Putamen (tissue), 1 donor: ENCODE measurements around the gene ZFP36.

Experiments used
- DNase-seq: peaks from one replicate; pipeline ENCODE4 v3.0.0-alpha.2; 2016; ENCODE audit warnings: low spot score

ZFP36 gene

DNA sequence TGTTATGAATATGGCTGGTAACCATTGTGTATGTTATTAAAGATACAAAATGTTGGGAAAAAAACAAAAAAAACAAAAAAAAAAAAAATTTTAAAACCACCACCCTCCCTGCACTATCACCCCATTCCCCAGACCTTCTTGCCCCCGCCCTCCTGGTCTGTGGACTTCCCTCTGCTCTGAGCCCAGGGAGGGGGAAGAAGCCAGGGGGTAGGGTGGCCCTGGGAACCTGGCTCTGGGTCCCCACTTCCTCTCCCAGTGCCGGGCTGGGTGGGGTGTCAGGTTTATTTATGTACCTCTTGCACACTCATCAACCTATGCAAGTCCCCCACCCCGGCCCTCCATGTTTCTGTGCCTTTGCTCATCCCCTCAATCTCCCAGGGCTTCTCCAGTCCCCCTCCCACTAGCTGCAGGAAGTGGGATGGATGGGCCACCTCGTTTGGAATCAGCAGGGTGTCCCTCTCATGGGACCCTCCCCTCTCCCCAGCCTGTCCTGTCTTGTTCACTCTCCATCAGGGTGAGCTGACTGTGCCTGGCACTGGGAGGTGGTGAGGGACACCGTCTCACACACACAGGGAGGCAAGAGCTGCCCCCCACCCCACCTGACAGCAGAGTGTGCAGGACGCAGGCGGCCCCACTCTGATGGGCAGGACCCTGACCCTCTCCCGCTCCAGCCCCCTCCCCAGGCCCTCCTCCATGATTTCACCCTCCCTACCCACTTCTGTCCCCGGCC lies 21.6 kb upstream of the ZFP36 start:
- DNase-seq, result no peak

DNA sequence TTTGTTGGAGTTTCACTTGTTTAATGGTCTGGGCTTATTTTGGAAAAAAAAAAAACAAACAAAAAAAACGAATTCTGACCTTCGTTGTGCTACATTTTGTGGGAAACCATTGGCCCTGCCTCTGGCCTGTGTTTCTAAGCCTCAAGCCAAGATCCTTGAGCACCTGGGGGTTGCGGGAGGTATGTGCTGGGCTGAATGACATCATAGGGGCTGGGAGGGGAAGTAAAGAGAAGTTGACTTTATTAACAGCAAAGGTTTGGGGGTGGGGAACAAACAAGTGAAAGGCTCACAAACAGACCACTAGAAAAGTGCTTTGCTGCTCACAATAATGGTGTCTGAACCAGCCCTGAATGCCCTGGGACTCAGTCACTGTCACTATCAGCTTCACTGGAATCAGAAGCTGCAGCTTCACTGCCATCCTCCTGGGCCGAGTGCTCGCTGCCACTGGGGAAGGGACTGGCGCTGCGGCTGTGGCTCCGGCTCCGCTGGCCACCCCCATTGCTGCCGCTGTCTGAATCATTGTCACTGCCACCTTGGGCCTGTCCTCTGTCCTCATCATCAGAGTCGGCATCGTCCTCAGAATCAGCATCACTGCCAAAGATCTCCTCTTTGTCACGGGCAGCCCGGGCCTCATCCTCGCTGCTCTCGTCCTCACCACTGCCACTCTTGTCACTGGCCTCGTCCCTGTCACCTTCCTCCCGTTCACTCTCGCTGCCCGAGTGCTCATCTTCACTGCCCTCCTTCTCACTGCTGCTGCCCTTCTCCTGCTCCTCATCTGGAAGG lies 20.8 kb upstream of the ZFP36 start:
- DNase-seq, result no peak

DNA sequence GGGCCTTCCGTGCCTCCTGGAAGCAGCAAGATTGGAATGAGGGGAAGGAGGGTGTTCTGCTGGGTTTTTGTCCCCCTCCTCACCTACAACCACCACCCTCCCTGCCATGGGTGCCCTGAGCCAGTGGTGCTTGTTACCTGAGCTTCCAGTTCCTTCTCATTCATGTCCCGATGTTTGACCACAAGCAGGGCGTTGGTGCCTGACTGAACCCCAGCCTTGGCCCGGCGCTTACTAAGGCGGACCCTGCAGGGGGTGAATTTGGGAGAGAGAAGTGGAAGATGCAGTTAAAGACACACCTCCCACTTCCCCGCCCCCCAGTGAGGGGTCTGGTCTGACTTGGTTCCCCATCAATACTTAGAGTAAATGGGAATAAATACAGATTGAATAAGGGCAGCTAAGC lies 20.1 kb upstream of the ZFP36 start:
- DNase-seq, result no peak

DNA sequence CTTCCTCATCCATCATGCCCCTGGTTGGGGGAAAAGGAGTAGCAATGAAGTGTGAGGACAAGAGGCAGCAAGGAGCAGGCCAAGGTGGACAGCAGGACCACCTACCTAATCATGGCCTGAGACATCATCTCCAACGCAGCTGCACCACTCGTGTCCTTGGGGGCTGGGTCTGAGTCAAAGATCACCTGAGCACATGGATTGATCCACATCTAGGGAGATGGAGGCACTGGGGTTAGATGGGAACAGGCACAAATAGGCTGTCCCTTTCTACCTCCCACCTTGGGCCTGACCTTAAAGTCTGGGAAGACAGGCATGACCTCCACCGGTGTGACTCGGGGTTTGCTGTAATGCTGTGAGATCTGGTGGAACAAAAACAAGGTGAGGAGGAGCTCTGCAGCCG lies 18.0 kb upstream of the ZFP36 start:
- no peak for DNase-seq

DNA sequence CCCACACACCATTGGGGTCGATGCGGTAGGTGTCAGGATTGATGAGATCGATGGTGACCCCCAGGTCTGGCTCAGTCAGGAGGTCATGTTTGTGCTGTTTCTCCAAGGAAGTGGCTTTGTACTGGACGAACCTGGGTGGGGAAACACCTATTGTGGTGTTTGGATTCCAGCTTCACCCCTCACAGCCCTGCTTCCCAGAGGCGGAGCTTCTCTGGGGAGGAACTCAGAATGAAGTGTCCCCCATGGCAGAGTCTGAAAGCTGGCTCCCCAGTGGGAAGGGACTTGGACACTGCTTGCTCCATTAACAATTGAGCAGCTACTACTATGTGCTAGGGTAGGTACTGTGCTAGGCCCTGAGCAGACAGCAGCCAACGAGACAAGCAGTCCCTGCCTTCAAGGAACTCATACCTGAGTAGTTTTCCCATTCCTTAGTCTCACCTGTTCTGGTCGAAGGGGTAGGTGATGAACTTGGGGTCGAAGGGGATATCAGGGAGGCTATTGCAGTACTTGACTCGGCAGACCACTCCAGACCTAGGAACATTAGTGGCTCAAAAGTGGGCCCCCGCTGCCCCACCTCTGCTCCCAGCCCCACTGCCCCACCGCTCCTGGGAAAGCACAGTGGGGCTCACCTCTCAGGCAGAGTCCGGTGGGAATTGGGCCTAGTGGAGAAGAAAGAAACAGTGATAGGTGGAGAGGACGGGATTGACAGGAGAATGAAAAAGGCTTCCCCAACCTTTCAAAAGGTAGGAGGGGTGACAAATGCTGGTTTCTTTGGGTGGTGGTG lies 16.8 kb upstream of the ZFP36 start:
- DNase-seq, result no peak

DNA sequence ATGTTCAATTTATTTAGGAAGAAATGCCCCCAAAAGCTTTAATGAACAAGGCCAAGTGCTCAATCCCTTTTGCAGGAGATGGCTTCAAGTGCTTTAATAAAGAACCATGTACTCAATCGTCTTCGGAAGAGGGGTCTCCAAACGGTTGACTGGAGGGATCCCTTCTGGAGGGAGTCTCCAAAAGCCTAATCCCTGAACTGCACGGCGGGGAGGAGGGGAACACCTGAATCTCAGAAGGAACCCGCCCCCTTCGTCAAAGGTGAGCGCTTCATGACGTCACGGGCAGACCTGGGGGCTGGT lies 16.2 kb upstream of the ZFP36 start:
- peak; percentile 78 for DNase-seq

DNA sequence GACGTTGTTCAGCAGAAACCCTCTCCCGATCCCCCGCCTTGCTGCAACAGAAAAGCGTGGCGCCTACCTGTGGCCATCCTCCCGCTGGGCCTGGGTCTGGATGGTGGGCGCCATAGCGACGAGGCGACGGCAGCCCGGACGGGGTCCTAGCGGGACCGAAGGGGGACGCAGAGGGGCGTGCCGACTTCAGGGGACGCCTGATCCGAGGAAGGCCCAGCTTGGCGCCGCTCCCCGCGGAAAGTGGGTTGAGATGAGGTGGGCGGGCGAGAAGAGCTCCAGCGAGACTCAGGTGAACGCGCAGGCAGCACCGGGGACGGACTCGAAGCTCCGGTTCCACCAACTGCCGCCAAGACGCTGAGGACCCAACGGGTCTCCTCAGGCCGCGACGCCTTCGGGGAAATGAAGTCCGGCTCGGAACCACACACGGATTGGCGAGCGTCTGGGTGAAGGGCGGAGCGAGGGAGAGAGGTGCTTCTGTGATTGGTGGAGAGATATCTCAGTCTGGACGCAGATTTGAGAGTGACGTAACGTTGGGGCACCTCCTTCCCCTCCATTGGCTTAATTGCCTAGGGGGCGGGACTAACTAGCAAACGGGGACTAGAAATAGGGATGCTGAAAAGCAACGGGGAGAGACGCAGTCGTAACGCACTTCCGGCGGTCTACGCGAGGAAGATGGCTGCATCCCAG lies 15.8 kb upstream of the ZFP36 start, which contains the start of the genes MED29 and PAF1:
Gene MED29 (plus strand): TSS at position 628 of the 687 bp plus-strand sequence. CDS start 45 bp downstream, at position 673.
Gene PAF1 (minus strand): TSS at position 356 of the 687 bp plus-strand sequence. CDS start 242 bp downstream, at position 114.
- DNase-seq, result peak; percentile 100

DNA sequence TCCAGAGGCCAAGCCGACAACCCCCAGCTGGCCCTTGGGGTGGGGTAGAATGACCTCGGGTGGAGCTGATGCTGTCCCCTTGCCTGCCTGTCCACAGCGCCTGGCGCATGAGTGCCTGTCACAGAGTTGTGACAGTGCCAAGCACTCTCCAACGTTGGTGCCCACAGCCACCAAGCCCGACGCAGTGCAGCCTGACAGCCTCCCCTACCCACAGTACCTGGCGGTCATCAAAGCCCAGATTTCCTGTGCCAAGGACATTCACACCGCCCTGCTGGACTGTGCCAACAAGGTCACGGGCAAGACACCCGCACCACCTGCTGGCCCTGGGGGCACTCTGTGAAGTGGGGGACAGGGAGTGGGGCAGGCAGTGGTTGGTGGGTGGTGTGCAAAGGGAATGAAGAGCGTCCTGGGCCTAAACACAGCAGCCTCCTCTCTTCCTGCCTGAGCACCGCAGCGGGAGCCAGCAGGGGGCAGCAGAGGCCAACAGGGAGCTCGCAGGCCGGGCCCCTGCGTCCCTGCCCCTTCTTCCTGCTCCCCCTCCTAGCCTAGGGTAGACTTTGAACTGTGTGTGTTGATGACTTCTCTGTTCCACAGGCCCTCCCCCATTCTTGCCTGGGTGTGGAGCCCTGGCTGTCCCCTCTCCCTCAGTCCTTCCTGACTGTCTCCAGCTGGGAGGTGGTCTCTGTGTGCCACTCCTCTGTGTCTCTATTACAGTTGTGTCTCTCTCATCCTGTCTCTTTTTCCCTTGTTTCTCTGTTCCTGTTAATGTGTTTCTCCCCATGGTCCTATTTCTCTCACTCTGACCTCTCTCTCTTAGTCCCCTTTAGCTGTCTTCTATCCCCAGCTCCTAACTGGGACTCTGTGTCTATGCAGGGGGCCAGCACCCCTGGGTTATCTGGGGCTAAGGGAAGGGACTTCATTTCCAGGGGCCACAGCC lies 9.0 kb upstream of the ZFP36 start:
- DNase-seq, result no peak

DNA sequence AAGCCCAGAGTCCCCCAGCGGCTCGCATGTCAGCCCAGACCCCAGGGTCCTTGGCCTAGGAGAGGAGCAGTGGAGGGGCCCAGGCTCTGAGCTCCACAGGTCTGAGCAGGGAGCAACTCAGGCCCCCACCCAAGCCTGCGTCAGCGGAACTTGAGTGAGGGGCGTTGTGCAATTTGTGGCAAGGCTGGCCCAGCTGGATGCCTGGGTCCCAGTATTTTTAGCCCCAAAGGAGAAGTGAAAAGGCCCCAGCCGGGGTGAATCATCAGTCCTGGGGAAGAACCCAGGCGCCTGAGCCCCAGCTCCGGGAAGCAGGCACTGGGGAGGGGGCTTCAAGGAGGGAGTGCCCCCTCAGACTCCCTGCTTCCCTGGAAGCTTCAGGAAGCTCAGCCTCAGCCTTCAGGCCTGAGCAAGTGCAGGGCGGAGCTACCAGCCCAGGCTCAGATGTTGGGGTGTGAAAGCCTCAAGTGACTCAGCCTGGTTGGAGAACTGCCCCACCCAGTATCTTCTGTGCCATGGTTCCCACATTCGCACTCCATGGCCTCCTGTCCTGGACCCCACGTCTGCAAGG lies 8.3 kb upstream of the ZFP36 start:
- DNase-seq, result no peak

DNA sequence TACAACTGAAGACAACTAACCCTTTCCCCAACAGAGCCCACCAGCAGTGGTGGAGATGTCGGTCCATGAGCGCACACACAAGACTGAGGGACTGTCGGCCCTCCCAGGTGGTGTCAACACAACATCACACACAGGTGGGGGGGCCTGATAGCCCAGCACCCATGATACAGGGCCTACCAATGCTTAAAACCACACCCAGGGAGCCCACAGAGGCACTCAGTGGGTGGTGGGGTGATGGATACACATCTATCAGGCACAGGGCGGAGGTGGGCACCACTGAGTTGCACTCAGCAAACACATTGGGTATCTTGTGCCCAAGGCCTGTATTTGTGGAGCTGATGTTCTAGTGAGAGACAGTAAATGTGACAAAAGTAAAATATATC lies 7.0 kb upstream of the ZFP36 start:
- DNase-seq, result no peak

DNA sequence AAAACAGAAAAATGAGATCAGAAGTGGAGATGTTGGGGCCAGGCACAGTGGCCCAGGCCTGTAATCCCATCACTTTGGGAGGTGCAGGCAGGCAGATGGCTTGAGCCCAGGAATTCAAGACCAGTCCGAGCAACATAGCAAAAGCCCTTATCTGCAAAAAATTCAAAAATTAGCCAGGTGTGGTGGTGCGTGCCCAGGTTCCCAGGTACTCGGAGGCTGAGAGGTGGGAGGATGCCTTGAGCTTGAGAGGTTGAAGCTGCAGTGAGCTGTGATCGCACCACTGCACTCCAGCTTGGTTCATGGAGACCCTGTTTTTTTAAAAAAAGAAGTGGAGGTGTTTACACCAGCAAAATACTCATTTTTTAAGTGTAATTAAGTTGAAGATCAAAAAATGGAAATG lies 6.6 kb upstream of the ZFP36 start:
- no peak for DNase-seq

DNA sequence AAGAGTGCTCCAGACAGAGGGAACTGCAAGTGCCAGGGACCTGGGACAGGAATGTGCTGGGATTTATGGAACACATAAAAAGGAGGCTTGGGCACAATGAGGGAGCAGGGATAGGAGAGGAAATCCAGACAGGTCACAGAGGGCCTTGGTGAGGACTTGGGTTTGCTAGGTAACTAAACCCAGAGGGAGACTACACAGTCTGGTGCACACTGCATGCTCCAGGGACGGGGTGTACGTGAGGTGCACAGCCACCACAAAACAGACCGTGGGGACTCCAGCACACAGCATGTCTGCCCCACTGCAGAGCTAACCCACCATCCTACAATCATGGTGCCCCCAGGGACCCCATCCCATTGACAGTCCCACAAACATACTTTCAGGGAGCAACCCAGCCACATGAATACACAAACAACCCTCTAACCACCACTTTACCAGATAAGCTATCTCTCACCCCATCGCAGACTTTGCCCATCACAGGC lies 5.5 kb upstream of the ZFP36 start:
- no peak for DNase-seq

DNA sequence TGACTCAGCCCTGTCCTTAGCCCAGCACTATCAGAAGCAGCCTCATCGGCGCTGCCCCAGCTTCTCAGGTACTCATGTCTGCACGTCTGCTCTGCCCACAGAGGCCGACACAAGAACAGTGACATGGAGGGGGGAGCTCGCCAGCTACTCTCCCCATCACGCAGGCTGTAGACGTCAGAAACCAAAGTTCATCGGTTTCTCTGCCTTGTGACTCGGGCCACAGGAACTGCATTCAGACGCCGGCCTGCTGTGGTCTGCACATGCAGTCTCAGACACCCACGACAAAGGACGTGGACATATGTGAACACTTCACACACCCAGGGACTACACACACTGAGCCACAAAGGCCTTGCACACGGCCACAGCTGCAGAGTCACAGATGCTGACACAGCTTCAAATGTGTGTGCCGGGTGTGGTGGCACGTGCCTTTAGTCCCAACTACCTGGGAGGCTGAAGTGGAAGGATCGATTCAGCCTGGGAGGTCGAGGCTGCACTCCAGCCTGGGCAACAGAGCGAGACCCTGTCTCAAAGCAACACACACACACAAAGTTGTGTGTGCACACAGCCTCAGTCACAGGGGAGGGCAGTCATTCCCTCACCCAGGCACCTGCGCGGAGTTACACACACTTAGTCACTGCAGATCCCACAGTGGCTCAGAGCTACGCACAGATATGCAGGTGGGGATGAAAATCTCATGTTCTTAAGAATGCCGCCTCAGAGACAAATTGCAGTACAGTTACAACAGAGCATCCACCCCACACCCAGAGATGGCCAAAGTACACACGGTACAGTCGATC lies 4.9 kb upstream of the ZFP36 start:
- no peak for DNase-seq

DNA sequence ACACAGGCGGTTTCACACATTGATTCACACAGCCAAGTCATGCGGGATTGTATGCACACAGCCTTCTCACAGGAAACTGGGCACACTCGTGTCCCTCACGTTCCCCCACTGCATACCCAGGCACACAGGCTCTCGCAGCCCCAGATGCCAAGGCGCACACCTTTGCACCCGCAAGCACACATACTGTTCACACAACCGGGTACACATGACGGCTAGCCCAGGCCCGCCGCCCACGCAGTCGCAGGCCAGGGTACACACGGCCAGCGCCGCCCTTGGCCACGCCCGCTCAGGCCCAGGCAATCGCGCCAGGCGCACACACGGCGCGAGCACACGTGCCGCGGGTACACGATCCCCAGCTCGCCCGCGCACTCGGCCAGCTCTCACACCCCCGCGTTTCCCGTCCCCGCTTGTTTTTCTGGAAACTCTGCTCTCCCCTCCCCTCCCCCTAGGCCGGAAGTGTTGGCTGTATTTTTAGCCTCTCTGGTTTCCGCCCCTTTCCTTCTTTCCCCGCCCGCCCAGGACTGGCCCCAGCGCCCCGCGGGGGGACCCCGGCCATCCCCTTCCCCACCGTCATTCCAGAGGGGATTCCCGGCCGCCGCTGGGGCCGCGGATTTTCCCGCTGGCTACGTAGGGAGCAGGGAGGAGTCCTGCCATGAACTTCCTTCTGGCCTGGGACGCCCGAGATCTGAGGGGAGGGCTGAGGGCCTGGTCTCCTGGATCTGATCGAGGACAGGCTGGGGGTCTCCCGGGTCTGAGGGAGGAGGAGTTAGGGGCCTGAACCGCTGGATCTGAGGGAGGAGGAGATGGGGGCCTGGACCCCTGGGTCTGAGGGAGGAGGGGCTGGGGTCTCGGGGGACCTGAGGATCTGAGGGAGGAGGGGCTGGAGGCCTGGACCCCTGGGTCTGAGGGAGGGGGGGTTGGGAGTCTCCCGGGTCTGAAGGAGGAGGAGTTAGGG lies 4.0 kb upstream of the ZFP36 start:
- DNase-seq, result peak; percentile 70

DNA sequence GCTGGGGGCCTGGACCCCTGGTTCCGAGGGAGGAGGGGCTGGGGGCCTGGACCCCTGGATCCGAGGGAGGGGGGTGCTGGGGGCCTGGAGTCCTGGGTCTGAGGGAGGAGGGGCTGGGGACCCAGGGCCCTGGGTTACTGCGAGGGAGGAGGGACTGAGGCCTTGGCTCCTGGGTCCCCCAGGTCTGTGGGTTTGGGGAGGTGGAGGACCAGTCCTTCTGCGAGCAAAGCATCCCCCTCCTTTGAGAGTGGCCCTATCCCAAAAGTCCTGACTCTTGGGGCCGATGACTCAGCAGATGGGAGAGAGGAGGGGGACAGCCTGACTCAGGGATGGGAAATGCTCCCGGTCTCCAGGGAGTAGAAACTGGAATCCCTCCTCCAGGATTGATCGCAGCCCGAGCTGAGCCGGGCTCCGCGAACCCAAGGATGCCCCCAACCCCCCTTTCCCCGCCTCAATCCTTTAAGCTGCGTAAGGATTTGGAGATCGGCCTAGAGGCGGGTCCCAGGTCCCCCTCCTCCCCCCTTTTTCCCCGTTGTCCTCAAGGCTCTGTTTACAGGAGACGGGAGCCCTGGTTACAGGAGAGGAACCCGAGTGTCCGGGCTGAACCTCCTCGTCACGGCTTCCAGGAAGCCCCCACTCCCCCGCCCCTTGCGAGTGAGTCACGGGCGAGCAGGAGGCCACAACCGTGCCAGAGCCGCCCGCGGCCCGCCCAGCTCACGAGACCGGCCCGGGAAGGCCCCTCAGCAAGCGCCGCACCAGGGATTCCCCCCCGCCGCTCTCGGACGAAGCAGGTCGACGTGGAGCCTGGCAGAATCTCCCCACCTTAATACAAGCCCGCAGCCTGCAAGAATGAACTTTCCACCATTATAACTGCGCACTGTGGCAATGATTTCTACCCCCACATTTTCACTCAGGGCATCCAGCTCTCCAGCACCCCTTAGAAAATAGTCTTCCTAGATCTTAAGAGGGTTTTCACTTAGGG lies 3.0 kb upstream of the ZFP36 start:
- peak; percentile 72 for DNase-seq

DNA sequence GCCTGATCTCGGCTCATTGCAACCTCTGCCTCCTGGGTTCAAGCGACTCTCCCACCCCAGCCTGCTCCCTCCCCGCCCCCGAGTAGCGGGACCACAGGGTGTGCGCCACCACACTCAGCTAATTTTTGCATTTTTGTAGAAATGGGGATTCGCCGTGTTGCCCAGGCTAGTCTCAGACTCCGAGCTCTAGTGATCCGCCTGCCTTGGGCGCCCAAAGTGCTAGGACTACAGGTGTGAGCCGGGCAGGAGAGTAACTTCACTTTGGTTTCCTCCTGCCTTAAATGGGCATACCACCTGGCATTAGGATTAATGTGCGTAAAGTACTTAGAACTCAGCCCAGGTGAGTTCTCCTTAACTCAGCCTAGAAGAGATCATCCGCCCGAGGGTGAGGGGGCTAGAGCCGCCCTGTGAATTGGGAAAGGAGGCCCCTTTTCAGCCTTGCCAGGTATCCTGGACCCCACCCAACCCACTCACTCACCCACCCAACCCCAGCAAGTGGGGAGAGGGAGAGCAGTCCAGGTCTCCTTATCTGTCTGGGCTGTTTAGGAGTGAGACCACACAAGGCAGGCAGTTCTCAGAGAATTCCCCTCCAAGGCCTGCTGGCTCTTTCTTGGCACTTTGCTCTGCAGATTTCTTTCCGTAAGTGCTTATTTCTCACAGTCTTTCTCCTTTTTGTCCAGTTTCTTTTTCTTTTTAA lies 1.2 kb upstream of the ZFP36 start:
- DNase-seq, result no peak
